Measurements from ENCODE around the gene MCC.

The MCC gene

GRCh38 chr5:113000466-113000865 lies 487.8 kb downstream of the MCC start:
- DNase-seq: no peak

GRCh38 chr5:112998296-112998695 lies 490.0 kb downstream of the MCC start:
- DNase-seq: no peak

- no peak for DNase-seq
Measured at GRCh38 chr5:112996830-112997374, 491.4 kb downstream of the MCC start.

- peak; percentile 79 for DNase-seq
Measured at GRCh38 chr5:112995764-112996618, 492.3 kb downstream of the MCC start.

GRCh38 chr5:112986224-112986623 lies 502.0 kb downstream of the MCC start:
- no peak for DNase-seq

- no peak for DNase-seq
Measured at GRCh38 chr5:112983363-112983762, 504.9 kb downstream of the MCC start.

- no peak for DNase-seq
Measured at GRCh38 chr5:112979723-112980122, 508.5 kb downstream of the MCC start.

GRCh38 chr5:112978836-112979235 lies 509.4 kb downstream of the MCC start:
- no peak for DNase-seq

GRCh38 chr5:112977440-112977861 lies 510.8 kb downstream of the MCC start:
- DNase-seq: no peak

GRCh38 chr5:112976432-112977309 lies 511.6 kb downstream of the MCC start, which contains the start of gene DCP2:
DCP2 (plus strand) TSS chr5:112976798; CDS start chr5:112976934, 136 bp downstream.
- peak; percentile 99 for DNase-seq

- peak; percentile 40 for DNase-seq
Measured at GRCh38 chr5:112975721-112976431, 512.4 kb downstream of the MCC start.

GRCh38 chr5:112974901-112975300 lies 513.4 kb downstream of the MCC start:
- no peak for DNase-seq

- no peak for DNase-seq
Measured at GRCh38 chr5:112973904-112974303, 514.3 kb downstream of the MCC start.

- DNase-seq: no peak
Measured at GRCh38 chr5:112973036-112973435, 515.2 kb downstream of the MCC start.

All from activated CD4-positive, alpha-beta T cell treated with anti-CD3 and anti-CD28 coated beads, Interleukin-2, Interleukin-6, amounts not matched to agents 100 ng/mL and 50 ng/mL, durations not matched to agents 16 hours and 8 hours (primary cell).